HG03159 (cell line): ENCODE results near the gene BDKRB2.

Experiments used
- ATAC-seq: cut with Tn5 transposase; IDR thresholded peaks from one replicate; pipeline ENCODE4 v1.9.1; 2021; ENCODE audit warnings: mild to moderate bottlenecking, moderate library complexity; ENCODE audit not compliant: unreplicated experiment

BDKRB2 gene

DNA sequence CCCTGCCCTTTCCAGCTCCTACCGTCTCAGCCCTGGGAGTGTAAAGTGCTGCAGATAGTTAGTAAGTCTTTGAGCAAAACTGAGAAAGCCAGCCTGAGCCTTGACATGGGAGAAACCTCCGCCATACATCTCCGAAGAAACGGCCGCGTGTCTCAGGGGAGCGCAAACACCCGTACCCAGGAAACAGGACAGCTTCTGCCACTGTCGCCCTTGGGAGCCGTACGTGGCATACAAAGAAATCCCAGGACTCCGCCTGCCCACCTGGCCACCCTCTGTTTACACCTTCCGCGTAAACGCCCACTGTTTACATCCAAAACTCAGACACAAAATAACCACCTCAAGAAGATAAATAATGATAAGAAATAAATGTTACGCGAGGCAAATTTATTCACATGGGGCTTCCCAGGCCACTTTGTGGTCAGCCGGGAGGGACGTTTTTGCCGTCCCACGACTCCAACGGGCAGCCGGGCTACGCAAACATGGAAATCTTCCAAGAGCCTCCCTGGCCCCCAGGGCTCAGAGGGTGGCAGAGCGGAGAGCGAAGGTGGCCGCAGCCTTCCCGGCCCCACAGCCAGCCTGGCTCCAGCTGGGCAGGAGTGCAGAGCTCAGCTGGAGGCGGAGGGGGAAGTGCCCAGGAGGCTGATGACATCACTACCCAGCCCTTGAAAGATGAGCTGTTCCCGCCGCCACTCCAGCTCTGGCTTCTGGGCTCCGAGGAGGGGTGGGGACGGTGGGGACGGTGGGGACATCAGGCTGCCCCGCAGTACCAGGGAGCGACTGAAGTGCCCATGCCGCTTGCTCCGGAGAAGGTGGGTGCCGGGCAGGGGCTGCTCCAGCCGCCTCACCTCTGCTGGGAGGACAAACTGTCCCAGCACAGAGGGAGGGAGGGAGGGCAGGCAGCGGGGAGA lies at the start of gene BDKRB2:
BDKRB2 (plus strand) TSS at position 689 of the 908 bp plus-strand sequence. CDS start 32,269 bp downstream, outside the sequence.
- no peak for ATAC-seq

DNA sequence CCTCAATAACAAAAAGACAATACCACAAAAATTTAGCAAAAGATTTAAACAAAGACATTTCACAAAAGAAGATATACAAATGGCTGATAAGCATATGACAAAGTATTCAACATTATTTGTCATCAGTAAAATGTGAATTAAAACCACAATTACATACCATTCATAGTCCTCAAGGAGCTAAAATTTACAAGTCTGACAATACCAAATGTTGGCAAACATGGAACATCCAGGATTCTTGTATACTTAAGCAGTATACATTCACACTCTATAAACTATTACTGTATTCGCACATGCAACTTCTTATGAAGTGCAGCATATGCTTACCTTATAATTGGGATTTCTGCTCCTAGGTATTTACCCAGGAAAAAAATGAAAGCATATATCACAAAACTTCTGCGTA lies 49.7 kb upstream of the BDKRB2 start:
- no peak for ATAC-seq

DNA sequence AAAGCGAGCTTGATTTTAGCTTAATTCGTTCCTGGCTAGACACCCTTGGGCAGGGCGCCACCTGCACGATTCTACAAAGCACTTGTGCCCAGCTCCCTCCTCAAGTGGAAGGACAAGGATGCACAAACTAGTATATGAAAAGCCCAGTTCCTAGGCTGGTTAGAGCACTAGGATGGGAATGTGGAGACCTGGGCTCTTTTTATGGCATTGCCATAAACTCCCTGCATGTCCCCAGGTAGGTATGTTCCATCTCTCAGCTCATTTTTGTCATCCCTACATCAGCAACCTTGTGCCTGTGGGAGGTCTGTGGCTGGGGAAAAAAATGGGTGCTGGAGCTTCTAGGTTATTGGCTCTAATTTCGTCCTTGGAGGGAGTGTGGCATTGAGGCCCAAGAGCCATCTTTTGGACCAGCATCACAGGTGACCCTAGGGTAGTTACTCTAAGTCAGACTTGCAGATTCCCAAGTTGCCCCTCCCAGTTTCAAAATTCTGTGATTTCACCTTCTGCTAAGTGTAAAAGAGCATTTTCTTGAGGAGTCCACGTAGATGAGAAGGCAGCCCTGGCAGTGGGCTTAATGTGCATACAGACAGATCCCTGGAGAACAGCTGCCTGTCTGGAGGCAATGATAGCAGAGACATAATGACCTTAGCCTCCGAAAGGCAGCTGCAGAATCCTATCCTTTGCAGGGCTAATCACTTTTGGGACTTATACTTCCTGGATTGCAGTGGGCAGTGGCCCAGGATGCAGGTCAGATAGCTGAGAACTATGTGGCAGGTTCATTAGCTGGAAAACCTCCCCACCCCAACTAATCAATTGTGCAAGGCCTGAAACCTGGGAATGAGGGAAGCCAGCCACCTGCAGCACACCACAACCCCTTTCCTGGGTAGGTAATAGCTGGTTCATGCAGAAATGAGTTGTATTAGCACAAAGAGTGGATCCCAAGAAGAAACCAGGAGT lies 47.6 kb upstream of the BDKRB2 start:
- no peak for ATAC-seq

DNA sequence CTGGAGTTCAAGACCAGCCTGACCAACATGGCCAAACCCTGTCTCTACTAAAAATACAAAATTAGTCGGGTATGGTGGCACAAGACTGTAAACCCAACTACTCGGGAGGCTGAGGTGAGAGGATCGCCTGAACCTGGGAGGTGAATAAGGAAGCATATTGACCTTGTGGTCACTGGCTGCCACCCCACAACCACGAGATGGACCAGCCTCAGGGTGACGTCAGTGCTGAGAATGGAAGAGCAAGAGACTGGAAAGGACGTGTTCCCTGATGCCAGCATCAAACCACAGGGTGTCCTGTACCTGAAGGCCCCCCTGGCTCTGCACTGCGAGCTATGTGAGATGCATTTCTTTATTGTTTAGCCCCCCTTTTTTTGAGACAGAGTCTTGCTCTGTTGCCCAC lies 45.9 kb upstream of the BDKRB2 start:
- ATAC-seq = no peak

DNA sequence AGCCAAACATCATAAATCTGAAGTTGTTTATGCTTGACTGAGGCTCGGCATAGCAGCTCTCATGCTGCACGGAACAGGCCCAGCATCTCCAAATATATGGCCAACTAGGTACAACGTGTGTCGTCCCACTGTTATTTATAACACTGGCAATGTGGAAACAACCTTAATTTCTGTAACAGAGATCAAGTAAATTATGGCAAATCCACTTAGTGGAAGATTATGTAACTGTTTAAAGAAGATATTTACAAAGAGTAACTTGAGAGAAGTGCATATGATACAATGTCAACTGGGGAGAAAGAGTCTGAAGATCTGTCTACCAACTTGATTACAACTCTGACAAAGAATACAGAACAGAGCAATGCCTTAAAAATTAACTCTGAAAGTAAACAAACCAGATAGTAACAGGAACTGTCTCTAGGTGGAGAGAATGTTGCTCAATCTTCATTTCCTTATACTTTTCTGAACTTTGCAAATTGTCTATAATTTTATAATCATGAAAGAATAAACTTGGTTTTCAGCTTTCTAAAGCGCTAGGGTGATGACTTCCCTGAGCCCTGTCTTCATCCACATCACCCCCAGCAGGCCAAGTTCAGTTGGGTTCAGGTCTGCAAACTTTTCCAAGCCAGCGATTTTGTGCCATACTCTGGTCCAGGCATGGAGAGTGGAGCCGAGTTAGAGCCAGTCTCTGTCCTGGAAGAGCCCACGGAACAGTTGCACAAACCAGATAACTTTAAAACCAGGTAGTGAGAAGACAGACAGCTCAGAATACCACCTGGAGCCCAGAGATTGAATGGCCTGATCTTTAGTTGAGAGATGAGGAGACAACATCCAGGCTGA lies 44.3 kb upstream of the BDKRB2 start:
- ATAC-seq = no peak

DNA sequence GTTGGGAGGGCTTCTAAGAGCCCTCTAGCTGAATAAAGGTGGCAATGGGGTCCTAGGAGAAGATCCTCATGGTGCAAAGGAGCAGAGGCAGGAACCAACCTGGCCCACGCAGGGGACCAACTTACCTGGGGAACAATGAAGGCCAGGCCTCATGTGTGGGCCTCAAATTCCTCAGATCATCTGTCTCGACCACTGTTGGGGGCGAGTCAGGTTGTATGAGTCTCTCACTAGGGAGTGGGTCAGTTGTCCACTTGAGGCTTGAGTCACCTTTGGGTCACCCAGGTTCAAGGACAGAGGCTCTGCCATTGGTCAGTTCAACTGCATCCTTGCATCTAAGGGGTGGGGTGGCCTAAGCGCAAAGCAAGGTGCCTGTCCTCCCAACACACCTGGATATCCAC lies 43.7 kb upstream of the BDKRB2 start:
- no peak for ATAC-seq

DNA sequence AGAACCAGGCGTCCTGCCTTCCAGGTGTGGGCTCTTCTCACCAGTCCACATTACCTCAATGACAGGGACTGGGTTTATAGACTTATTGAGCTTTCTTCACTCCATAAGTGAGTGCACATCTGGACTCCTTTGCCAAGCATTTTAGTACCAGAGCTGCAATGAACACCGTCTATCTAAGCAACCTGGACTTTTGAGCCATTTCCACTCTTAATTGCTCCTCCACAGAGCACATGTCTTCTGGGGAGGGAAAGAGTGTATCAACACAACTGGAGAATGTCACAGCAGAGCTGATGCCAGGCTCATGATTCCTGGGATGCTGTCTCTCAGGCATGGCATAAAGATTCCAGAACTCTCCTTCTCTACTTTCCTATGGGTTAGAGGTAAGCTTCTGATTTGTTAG lies 43.0 kb upstream of the BDKRB2 start:
- ATAC-seq = no peak

DNA sequence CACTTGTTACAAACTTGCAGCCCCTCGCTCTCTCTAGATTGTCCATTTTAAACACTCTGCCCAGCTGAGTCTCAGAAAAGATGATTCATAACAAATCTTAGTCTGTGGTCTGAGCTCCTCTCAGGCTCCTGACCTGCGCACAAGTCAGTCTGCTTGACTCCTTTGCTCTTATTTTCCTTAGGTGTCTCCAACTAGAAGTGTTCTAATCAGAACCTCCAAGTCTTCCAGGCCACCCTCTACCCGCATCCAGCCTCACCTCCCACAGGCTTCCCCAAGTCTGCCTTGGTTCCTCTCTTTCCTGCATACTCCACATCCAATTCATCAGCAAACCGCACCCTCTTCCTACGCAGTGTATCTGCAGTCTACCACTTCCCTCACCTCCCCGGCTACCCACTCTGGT lies 42.4 kb upstream of the BDKRB2 start:
- no peak for ATAC-seq

DNA sequence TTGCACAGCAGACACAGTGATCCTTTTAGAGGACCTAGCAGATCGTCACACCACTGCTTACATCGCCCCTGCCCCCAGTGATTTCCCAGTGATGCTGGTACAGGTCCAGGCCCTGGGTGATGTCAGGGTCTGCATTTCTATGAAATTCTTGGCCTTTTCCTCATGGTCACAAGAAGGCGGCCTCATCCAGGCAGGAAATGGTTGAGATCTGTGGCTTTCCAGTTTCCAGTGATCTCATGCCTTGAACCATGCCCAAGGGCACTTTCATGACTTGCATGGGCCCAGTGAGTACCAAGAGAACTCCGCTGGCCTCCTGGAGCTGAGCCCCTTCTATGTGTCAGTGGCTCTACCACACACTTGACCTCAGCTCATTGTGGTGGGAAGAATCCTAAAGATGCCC lies 41.9 kb upstream of the BDKRB2 start:
- ATAC-seq = no peak

DNA sequence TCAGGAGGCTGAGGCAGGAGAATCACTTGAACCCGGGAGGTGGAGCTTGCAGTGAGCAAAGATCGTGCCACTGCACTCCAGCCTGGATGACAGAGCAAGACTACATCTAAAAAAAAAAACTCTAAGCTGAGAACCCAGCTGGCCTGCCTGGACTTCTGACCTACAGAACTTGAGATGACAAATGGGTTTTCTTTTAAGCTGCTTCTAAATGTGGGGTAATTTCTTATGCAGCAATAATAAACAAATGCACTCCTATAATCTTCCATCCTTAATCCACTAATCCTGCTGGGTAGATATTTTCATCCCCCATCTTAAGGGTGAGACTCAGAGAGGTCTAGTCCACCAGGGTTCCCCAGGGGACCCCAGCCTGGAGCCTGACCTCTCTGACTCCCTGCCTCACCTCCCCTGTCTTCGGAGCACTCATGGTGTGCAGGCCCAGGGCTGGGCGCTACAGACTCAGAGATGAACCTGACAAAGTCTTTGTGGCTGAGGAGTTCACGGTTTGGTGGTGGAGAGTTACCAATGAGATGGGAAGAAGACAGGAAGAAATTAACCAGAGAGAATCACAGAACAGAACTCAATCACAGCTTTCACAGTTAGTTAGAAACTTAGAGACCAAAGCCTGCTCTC lies 39.7 kb upstream of the BDKRB2 start:
- ATAC-seq = no peak

DNA sequence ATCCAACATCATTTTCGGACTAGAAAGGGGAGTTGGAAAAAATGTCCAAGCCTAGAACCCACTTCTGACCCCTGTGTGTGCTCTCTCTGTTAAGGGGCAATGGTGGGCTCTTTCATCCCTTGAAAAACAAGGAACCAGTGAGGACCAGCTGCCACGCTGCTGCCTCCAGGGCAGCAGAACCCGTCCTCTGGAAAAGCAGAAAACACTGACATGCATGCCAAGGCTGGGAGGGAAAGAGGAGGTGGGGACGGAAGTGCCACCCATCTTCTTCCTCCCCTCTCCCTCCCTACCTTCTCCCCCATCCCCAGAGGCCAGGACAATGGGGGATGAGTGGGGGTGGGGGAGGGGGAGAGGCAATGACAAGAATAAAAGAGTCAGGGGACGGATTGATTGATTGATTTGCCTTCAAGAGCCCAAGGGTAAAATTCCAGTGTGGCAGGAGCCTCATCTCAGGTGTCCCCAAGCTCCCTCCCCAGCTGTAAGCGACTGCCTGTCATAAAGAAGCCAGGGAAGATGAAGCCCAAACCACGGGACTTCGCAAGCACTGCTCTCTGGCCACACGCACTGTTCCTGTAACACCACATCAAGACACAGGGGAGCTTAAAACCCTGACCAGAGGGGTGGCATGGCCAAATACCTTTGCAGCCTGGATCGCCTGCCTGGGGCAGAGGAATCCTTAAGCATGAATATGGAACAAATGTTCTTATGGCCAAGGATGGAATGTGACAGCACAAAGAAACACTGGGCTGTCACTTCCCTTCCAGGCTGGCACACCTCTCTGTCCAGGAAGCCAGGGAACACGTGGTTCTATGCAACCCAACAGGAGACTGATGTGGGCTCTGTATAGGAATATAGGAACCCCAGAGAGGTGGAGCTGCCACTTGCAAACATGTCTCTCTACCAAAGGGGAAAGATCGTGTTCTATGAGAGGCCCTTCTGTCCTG lies 38.9 kb upstream of the BDKRB2 start:
- ATAC-seq = no peak

DNA sequence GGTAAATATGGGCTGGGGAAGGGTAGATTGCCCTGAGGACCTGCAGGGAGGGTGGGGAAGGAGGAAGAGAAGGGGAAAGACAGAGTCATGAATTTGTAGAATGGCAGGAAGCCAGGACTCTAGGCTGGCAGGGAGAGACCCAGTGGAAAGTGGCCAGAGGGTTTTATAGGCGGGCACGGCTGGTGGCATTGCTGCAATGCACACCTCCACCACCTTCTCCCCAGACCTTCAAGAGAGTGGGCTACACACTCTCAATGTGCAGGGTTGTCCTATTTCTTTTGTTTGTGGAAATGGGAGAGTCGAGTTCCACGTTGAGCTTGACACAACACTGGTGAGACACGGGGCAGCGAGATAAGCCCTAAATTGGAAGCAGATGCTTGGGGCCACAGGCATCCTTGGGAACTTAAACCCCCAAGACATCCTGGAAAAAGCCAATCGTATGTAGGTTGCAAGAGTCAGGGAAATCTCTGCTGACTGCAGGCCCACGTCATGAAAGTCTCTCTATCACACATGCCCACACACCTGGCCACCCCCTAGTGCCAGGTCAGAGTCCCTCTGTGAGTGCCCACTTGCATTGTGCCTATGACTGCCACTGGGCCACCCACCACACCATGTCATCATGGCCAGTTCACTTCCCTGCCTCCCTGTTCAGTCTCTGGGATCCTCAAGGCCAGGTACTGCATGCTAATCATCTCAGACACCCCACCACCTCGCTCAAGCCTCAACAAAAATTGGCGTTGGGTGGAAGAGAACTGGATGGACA lies 38.0 kb upstream of the BDKRB2 start:
- ATAC-seq = no peak

DNA sequence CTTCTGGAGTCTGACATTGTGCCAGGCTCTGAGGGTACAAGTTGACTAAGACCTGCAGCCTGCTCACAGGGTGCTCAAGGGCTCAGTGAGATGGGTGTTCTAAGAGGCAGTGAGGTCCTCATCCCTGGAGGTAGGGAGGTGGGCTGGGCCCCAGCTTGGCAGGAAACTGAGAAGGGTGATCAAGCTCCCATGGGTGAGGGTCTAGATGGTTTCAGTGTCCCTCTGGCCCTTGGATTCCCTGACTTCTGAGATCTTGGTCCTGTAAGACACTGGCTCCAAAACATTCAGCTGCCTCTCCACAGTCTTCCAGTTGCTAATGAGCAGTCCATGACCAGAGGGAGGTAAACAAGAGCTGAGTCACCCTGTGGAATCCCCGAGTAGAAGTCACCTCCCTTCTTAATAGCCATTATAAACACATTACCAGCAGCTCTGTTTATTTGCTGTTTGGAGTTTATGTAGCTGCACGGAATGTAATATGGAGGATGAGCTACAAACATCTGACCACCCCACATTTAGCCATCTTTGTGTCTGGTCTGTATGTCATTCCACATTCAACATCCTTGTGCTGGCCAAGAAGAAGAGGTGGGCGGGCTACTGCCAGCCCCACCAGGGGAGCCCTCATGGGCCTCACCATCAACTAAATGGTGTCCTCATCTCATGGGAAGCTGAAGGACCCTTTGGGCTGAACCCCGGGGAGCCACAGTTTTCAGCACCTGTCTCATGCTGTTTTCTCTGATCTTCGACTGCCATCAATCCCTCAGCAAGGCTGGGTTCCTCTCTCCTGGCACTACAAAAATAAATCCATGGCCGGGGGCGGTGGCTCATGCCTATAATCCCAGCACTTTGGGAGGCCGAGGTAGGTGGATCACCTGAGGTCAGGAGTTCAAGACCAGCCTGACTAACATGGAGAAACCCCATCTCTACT lies 37.2 kb upstream of the BDKRB2 start:
- ATAC-seq = no peak

DNA sequence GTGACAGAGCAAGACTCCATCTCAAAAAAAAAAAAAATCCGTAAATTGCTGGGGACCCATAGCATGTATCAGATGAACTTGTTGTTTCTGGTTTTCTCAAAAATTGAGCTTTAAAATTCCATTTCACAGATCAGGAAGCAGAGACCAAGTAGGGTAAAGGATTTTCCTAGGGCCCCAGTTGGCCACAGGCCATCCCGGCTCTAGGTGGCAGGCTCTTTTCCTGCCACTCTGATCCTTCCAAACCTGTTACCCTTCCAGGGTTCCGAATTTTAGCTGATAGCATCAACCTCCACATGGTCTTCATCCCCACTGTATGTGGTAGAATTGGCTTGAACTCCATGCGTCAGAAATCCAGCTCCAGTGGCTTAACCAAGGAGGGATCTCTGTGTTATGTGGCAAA lies 36.1 kb upstream of the BDKRB2 start:
- ATAC-seq = no peak

DNA sequence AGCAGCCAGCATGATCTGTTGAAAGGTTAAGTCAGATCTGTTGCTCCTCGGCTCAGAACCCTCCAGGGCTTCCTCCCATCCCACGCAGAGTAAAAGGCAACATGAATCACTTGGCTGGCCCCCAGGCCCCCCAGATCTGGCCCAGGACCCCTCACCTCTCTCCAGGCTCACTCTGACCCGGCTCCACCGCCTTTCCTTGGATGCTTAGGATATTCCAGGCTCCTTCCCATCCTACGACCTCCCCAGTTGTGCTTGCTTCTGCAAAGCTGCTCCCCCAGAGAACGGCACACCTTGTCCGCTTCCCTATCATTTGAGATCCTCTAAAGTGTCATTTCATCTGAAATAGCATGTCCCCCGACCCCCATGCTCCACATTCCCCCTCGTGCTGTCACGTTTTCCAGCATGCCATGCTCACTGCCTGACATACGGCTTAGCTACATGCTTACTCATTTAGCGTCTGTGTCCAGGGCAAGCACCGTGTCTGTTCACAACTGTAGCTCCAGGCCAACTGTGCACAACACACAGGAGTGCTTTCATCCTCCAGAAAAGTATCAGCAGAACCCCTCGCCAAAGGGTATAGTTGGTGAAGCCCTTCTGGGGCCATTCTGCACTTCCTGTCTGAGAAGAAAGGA lies 33.6 kb upstream of the BDKRB2 start:
- no peak for ATAC-seq

DNA sequence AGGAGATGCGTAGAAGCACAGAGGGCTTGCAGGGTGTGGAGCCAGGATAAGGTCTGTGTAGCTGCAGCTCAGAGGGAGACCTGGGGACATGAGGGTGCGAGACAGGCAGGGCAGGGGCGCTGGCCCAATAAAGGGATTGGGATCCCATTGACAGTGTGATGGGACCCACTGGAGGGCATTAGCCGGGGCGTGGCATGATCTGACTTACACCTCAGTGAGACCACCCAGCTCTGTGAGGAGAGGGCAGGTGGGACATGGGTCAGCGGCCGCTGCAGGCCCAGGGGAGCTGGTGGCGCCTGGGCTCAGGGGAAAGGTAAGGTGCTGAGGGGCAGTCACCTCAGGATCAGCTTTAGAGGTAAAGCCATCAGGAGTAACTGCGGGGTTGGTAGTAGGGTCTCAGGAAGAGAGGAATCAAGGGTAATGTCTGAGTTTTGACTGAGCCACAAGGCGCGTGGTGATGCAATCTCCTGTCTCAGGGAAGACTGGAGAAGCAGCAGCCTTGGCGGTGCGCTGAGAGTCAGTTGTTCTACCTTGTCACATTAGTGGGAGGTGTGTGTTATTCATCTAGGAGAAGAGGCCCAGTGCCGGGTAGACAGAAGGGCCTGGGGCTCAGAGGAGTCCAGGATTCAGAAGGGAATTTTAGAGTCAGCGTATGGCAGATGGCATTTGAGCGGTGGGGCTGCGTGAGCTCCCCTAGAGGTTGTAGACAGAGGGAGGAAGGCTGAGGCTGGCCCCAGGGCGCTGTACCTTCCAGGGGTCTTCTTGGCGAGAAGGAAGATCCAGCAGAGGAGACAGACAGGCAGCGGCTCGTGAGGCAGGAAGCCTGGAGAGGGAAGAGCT lies 30.8 kb upstream of the BDKRB2 start:
- ATAC-seq = no peak
